Stimulated activated CD8-positive, alpha-beta memory T cell treated with anti-CD3 and anti-CD28 coated beads, Interleukin-2, amount 100 ng/mL, for 48 hours (primary cell): ENCODE data around the gene ISCA2.
"Not testable (repeated sequence)": the region's sequence is repeated elsewhere in the genome, so short reads cannot be mapped to it uniquely, and the experiment has no call there.

ENCODE experiments used
- DNase-seq, 2 donors: peaks; one replicate each; pipeline ENCODE4 v3.0.0-alpha.2; 2020; ENCODE audit warnings: low read depth in 2 of 2

ISCA2 gene

GRCh38 chr14:74493343-74494261 lies at the start of gene ISCA2:
Gene ISCA2, plus strand, starts transcription at chr14:74493765. Its CDS starts 10 bp downstream, at chr14:74493775.
- DNase-seq = peak; percentile 100

GRCh38 chr14:74444866-74445265 lies 48.7 kb upstream of the ISCA2 start:
- no peak for DNase-seq

DNA sequence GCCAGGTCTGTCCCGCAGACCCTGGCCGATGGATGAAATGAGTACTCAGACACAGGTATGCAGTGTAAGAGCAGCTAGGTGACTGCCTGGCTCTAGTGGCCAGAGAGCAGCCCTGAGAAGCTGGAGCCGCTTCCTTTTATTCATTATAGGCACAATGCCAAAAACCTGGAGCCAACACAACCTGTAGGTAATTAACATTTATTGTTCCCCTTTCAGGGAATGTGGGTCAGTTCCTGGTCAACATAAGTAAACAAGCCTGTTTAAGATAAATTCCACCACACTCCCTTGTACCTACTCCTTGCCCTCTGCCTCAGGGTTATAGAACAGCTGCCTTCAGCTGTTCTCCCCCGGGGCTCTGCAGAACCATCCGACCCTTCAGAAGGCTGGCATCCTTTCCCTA lies 39.2 kb upstream of the ISCA2 start:
- not testable (repeated sequence) for DNase-seq

DNA sequence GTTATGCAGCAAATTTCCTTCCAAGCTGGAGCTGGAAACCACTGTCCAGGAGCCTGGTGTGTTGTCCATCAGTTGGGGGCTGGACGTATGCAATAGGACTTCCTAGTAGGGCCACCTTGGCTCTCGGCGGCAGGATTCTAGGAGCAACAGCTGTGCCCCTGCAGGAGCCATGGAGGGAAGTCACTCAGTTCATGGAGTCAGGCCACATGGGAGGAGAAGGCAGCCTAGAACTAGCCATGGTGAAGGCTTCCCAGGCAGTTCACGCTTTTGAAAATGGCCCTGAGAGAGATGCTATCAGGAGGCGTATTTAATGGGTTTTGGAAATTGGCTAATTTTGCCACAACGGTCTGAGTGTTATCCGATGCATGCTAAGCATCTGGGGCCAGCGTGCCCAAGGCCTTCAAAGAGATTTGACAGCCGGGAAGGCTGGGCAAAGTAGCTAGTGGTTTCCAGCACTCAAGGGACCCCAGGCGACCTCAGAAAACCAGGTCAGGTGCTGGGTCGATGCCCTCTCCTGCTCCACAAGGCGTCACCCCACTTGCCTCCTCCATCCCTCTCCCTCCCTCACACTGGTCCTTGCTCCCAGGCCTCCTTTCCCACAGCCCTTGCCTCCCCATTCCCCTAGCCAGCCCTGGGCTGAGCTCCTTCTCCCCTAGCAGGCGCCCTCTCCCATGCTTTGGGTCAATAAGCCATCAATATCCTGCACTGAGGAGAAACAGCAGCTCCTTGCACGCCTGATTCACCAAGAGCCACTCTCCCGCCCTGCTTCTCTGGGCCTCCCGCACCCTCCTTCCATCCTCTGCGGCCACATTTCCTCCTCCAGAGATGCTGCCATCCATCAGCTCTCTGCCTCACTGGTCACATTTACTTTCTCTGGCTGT lies 36.6 kb upstream of the ISCA2 start:
- no peak for DNase-seq

DNA sequence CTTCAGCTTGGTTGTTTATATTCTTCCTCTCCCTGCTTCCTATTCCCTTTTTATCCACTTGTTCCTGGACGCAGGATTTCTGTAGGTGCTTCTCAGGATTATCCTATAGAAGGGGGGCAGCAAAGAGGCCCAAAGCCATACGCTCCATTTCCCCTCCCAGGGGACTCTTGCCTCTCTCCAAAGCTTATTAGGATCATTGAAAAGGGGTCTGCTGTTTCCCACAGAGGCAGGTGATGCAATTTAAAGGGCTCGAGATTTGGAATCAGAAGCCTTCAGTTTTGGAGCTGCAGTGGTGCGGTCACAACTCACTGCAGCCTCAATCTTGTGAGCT lies 36.0 kb upstream of the ISCA2 start:
- no peak for DNase-seq

DNA sequence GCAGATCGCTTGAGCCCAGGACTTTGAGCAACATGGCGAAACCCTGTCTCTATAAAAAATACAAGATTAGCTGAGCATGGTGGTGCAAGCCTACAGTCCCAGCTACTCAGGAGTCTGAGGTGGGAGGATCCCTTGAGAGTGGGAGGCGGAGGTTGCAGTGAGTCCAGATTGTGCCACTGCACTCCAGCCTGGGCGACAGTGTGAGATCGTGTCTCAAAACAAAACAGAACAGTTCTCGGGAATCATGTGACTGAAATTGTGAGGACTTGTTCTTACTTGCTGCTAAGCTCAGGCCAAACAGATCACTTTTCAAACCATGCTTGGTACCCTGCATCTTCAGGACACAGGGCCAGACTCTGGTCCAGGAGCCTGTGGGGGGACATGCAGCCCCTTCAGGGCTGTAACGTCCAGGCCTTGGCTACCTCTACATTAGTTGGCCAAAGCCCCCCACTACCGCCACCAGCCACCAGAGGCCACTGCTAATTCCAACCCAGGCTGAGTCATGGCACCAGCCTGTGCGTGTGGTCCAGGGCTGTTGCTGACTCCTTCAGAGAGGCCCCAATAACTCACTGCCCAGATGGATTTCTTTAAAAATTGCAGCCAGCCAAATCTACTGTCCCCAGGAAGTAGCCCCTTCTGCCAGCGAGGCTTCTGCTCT lies 34.1 kb upstream of the ISCA2 start:
- DNase-seq = peak; percentile 6 to 17

- DNase-seq = no peak
Observed at GRCh38 chr14:74459976-74460375, 33.6 kb upstream of the ISCA2 start.

DNA sequence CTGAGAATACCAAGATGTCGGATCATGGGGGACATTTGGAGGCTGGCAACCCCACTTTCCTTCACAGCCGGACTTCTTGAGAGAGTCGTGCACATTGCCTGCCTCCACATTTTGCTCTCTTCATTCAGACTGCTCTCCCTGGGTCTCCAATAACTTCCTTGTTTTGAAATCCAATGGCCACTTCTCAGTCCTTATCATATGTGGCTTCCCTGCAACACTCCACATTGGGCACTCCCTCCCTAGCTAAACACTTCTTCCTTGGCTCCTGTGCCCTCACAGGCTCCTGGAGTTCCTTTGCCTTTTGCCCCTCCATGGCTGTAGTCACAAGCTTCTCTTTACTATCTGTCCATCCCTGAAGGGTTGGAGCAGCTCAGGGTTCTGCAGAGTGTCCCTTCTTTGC lies 30.6 kb upstream of the ISCA2 start:
- DNase-seq = no peak

DNA sequence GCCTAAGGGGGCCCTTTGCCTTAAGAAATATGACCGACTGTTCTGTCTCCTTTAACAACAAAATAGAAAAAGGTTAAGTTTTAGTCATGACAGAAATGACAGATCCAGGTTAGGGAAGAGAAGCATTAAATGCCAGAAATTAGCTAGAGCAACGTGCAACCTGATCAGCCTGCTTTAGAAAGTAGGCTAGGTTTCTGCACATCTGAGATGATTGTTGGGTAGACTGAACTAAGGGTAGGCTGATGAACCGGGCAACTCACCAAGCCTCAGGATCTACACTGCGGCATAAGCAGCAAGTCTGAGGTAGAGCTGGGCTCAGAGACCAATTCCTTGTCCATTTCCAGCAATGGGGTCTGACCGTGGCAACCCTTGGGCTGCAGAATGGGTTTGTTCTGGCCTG lies 29.9 kb upstream of the ISCA2 start:
- no peak for DNase-seq

DNA sequence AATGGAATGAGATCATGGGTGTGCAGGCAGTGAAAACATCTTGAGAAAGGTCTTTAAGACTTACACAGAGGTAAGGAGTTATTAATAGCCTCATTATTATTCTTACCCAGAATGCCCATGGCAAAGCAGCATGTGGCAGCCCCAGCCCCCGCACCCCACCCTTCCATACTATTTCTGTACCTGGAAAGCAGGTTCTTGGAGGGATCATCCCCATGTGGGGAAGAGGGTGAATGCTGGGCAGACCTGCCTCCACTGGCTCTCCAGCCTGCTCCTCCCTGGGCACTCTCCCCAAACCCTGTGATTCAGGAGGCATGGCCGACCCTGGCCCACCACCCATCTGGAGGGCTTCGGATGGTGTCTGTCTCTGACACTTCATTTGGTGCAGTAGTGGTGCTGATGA lies 28.8 kb upstream of the ISCA2 start:
- DNase-seq = no peak

- no peak for DNase-seq
Observed at GRCh38 chr14:74465335-74465734, 28.2 kb upstream of the ISCA2 start.

GRCh38 chr14:74468513-74468912 lies 25.1 kb upstream of the ISCA2 start:
- no peak for DNase-seq

GRCh38 chr14:74469548-74470518 lies 23.7 kb upstream of the ISCA2 start:
- no peak for DNase-seq

GRCh38 chr14:74472601-74473000 lies 21.0 kb upstream of the ISCA2 start:
- DNase-seq = no peak

DNA sequence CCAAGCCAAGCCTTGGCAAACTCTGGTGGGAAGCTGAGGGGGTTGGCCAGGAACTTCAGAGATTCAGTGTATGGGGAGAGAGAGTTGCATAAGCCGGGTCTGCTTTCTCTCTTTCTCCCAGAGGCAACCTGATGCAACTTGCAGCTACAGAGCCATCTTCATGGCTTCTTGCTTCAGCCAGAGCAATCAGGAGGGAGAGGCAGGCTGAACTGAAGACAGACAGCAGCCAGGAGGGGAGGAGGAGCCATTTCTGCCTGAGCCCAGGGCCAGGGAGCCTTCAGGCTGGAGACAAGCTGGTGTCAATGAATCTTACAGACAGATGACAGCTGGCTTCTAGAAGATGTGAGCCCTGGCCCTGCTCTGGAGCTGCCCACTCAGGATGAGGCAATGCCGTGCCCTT lies 19.2 kb upstream of the ISCA2 start:
- DNase-seq = no peak

DNA sequence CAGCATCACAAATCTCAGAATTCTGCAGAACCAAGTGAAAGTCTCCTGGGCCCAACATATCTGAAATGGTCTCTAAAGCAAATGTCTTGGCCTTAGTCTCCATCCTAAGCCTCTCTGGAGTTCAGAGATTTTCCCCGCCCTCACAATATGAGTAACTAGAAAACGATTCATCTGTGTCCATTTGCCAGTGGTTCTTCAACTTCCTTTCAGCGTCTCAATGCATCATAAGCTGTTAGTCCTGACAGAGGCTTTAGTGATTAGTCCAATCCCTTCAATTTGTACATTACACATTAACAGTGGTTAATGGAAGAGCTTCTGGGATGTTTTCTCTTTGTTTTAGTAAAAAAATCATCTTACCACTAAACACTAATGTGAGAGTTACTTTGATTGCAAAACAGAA lies 17.9 kb upstream of the ISCA2 start:
- no peak for DNase-seq

- DNase-seq = no peak
Observed at GRCh38 chr14:74476107-74476506, 17.5 kb upstream of the ISCA2 start.

DNA sequence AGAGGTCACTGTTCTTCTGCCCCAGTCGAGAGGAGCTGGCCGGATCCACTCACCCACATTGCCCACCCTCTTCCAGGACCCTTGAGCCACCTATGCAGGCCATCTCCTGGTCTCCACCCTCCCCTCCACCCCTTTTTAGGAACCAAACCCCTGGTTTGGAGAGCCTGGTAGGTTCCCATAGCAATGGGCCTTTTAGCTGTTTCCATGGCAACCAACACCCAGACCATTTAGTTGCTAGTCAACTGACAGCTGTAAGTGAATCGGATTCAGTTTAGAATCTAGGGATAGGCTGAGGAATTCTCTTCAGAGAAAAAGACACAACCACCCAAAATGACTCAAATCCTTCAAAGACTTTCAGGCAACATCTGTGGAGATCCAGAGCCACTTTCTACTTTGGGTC lies 17.0 kb upstream of the ISCA2 start:
- DNase-seq = no peak

GRCh38 chr14:74478996-74479635 lies 14.4 kb upstream of the ISCA2 start:
- no peak for DNase-seq

- DNase-seq = no peak
Observed at GRCh38 chr14:74480046-74480445, 13.5 kb upstream of the ISCA2 start.

DNA sequence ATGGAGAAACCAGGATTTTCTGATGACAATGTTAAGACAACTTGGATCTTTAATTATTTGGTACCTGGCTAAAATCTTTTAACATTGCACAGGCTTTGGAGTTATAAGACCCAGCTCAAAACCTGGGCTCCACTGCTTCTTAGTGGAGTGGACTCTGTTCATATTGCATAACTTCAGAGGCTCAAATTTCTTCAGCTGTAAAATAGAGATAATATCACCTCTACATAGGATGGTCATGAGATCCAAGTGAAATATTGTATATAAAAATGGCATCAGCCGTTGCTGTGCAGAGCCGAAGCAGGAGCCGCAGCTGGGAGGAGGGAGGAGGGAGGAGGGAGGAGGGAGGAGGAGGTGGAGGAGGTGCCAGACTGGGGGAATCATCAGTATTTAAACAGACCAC lies 11.0 kb upstream of the ISCA2 start:
- no peak for DNase-seq
